NAMALWA (cell line): Measurements from ENCODE around the gene SLC16A11.
"Not testable (repeated sequence)": the region's sequence is repeated elsewhere in the genome, so short reads cannot be mapped to it uniquely, and the experiment has no call there.

Source experiments
- DNase-seq: peaks from one replicate; pipeline ENCODE4 v3.0.0-alpha.2; 2015; ENCODE audit warnings: low spot score

SLC16A11 gene

GRCh38 chr17:7005716-7006115 is 38.2 kb downstream of the SLC16A11 start:
- DNase-seq: no peak

GRCh38 chr17:7004398-7005253 is 39.3 kb downstream of the SLC16A11 start:
- DNase-seq: peak; percentile 77

GRCh38 chr17:7003745-7004144 is 40.1 kb downstream of the SLC16A11 start:
- no peak for DNase-seq

- DNase-seq: no peak
Measured at GRCh38 chr17:7002288-7003047, 41.4 kb downstream of the SLC16A11 start.

- no peak for DNase-seq
Measured at GRCh38 chr17:7001318-7001961, 42.5 kb downstream of the SLC16A11 start.

- DNase-seq: no peak
Measured at GRCh38 chr17:6998855-6999508, 44.9 kb downstream of the SLC16A11 start.

GRCh38 chr17:6997171-6997570 is 46.7 kb downstream of the SLC16A11 start:
- no peak for DNase-seq

- DNase-seq: no peak
Measured at GRCh38 chr17:6996256-6997011, 47.5 kb downstream of the SLC16A11 start.

GRCh38 chr17:6995500-6996255 is 48.2 kb downstream of the SLC16A11 start, which contains the start of gene ALOX12:
Gene ALOX12, plus strand, starts transcription at chr17:6996049. Its CDS starts 69 bp downstream, at chr17:6996118.
- DNase-seq: no peak

- no peak for DNase-seq
Measured at GRCh38 chr17:6994666-6995256, 49.1 kb downstream of the SLC16A11 start.

GRCh38 chr17:6994118-6994598 is 49.7 kb downstream of the SLC16A11 start:
- no peak for DNase-seq

- DNase-seq: not testable (repeated sequence)
Measured at GRCh38 chr17:6993613-6994056, 50.3 kb downstream of the SLC16A11 start.
